ENCODE results near the gene AMOTL1. TPM values are rescaled to one million over a fixed set of nuclear protein-coding genes. Genes with fewer than 3 reads are reported as not detected.

Gene AMOTL1
- polyA plus RNA-seq, 1 of the 3 experiments (the other 2 are of a cell fraction): 10.7 TPM

DNA sequence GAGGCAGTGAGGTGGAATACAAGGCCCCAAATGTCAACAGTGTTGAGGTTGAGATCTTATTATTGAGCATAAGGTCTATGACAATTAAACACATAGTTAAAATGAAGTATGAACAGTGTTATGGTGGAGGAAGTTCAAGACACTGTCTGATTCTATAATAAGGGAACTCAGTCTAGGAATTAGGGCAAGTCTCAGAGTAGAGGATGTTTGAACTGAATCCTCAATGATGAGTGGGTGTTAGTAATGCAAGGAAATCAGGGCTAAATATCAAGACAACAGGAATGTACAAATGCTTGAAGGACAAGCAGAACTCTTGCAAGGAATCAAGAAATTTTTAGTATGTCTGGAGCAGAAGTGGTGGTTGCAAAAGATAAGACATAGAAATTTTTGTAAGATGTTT lies 152.2 kb downstream of the AMOTL1 start:
- Histone ChIP-seq H3K27me3 (ENCODE audit: insufficient read depth) (no peaks in the 10 kb centered on the region), H3K9me2 (no peaks in the 10 kb centered on the region), H3K4me3 (ENCODE audit: low read depth in 2 of 2, low read length in 1 of 2) (no peak overlapping the region), H3K4me1 (ENCODE audit: control insufficient read depth in 1 of 2, insufficient read depth in 2 of 2, low read depth in 1 of 2, low read length in 1 of 2) (peaks cover 0 to 27% of the 10 kb centered on the region in 2 experiments; a peak in 3 of 4 replicates), H3K27ac (ENCODE audit: low read depth in 2 of 2, low read length in 1 of 2) (no peak overlapping the region), H3K9ac (no peak overlapping the region), H4K20me1 (ENCODE audit: insufficient read depth) (no peaks in the 10 kb centered on the region), H3K9me3 (no peaks in the 10 kb centered on the region), H3F3A (replicated peaks; ENCODE audit: insufficient read depth) (no peaks in the 10 kb centered on the region), H3K79me2 (ENCODE audit: insufficient read depth) (no peaks in the 10 kb centered on the region), H3K4me2 (no peak overlapping the region), H2AFZ (ENCODE audit: low read depth) (no peak overlapping the region), H3K36me3 (replicated peaks in 1 of 2; ENCODE audit: control insufficient read depth in 1 of 2, insufficient read depth in 2 of 2, low read length in 1 of 2) (no peaks in the 10 kb centered on the region)
- CTCF ChIA-PET: no interaction called here
- DNase-seq: no peak
- POLR2A ChIA-PET: no interaction called here
- TF ChIP-seq CHD2 (IDR thresholded peaks at IDR 0.05; ENCODE audit: low read length, partially characterized antibody): no peak

- Histone ChIP-seq H3K36me3 (replicated peaks in 1 of 2; ENCODE audit: control insufficient read depth in 1 of 2, insufficient read depth in 2 of 2, low read length in 1 of 2) (no peaks in the 10 kb centered on the region), H3K4me3 (ENCODE audit: low read depth in 2 of 2, low read length in 1 of 2) (no peak overlapping the region), H4K20me1 (ENCODE audit: insufficient read depth) (no peaks in the 10 kb centered on the region), H3K9ac (no peak overlapping the region), H2AFZ (ENCODE audit: low read depth) (no peak overlapping the region), H3K9me3 (no peaks in the 10 kb centered on the region), H3F3A (replicated peaks; ENCODE audit: insufficient read depth) (peaks cover 8% of the 10 kb centered on the region), H3K4me1 (ENCODE audit: control insufficient read depth in 1 of 2, insufficient read depth in 2 of 2, low read depth in 1 of 2, low read length in 1 of 2) (peaks cover 15 to 43% of the 10 kb centered on the region in 2 experiments), H3K27ac (ENCODE audit: low read depth in 2 of 2, low read length in 1 of 2) (no peak overlapping the region; a peak in 1 of 4 replicates), H3K4me2 (no peak overlapping the region), H3K79me2 (ENCODE audit: insufficient read depth) (no peaks in the 10 kb centered on the region), H3K27me3 (ENCODE audit: insufficient read depth) (no peaks in the 10 kb centered on the region), H3K9me2 (no peaks in the 10 kb centered on the region)
- TF ChIP-seq YY1 (IDR thresholded peaks at IDR 0.05; ENCODE audit: low read depth): no peak
- no peak for TF ChIP-seq TAF1 (IDR thresholded peaks at IDR 0.05; ENCODE audit: borderline replicate concordance, low read depth, low read length)
- TF ChIP-seq TEAD4 (IDR thresholded peaks at IDR 0.05; ENCODE audit: borderline replicate concordance, insufficient read depth): no peak
- TF ChIP-seq RFX5 (IDR thresholded peaks at IDR 0.05; ENCODE audit: low read length): no peak
- TF ChIP-seq, protein P1, sequence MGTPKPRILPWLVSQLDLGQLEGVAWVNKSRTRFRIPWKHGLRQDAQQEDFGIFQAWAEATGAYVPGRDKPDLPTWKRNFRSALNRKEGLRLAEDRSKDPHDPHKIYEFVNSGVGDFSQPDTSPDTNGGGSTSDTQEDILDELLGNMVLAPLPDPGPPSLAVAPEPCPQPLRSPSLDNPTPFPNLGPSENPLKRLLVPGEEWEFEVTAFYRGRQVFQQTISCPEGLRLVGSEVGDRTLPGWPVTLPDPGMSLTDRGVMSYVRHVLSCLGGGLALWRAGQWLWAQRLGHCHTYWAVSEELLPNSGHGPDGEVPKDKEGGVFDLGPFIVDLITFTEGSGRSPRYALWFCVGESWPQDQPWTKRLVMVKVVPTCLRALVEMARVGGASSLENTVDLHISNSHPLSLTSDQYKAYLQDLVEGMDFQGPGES (IDR thresholded peaks at IDR 0.05; ENCODE audit: low read depth, low read length): no peak
- TF ChIP-seq, protein P2, sequence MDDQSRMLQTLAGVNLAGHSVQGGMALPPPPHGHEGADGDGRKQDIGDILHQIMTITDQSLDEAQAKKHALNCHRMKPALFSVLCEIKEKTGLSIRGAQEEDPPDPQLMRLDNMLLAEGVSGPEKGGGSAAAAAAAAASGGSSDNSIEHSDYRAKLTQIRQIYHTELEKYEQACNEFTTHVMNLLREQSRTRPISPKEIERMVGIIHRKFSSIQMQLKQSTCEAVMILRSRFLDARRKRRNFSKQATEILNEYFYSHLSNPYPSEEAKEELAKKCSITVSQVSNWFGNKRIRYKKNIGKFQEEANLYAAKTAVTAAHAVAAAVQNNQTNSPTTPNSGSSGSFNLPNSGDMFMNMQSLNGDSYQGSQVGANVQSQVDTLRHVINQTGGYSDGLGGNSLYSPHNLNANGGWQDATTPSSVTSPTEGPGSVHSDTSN (IDR thresholded peaks at IDR 0.05): no peak
- TF ChIP-seq FOXJ3 (CRISPR knock-in tag; IDR thresholded peaks at IDR 0.05): no peak
- ChIA-PET POLR2A (no interaction called here), CTCF (interaction anchor here (1.0 to 1.5 kb wide), 3 partner anchors 25 to 43 kb away, joined by 3 to 4 read pairs (median 4); no protein-coding TSS in a partner anchor)
- no peak for DNase-seq
- 95% methylated on average over 4 of the region's 5 CpGs for WGBS (ENCODE audit: low lambda C conversion rate)
These were observed 154.3 kb downstream of the AMOTL1 start for GRCh38 chr11:94922321-94923003.

GRCh38 chr11:94923004-94923334 lies 154.8 kb downstream of the AMOTL1 start:
- WGBS (ENCODE audit: low lambda C conversion rate): 96% methylated on average over 2 of the region's 2 CpGs
- H3K27me3 ChIP-seq (ENCODE audit: insufficient read depth): no peaks in the 10 kb centered on the region
- no peaks in the 10 kb centered on the region for H3K79me2 ChIP-seq (ENCODE audit: insufficient read depth)
- no peak for DNase-seq
- H3K36me3 ChIP-seq (replicated peaks in 1 of 2; ENCODE audit: control insufficient read depth in 1 of 2, insufficient read depth in 2 of 2, low read length in 1 of 2): no peaks in the 10 kb centered on the region
- no peaks in the 10 kb centered on the region for H3K9me2 ChIP-seq
- no peaks in the 10 kb centered on the region for H4K20me1 ChIP-seq (ENCODE audit: insufficient read depth)
- H2AFZ ChIP-seq (ENCODE audit: low read depth): no peak overlapping the region
- H3K4me3 ChIP-seq (ENCODE audit: low read depth in 2 of 2, low read length in 1 of 2): no peak overlapping the region
- peaks cover 20 to 48% of the 10 kb centered on the region in 2 experiments for H3K4me1 ChIP-seq (ENCODE audit: control insufficient read depth in 1 of 2, insufficient read depth in 2 of 2, low read depth in 1 of 2, low read length in 1 of 2)
- no peak for TF ChIP-seq EZH2phosphoT487 (IDR thresholded peaks at IDR 0.05; ENCODE audit: borderline replicate concordance, low read depth)
- no peak for TF ChIP-seq EP300 (IDR thresholded peaks at IDR 0.05; ENCODE audit: borderline replicate concordance in 1 of 2, low read depth in 1 of 2, low read length in 1 of 2)
- no peak for TF ChIP-seq RFX5 (IDR thresholded peaks at IDR 0.05; ENCODE audit: low read length)
- no peak for TF ChIP-seq CHD2 (IDR thresholded peaks at IDR 0.05; ENCODE audit: low read length, partially characterized antibody)
- no peak for TF ChIP-seq RCOR1 (IDR thresholded peaks at IDR 0.05; ENCODE audit: low read length)
- TF ChIP-seq, protein P1 (IDR thresholded peaks at IDR 0.05; ENCODE audit: low read depth, low read length): no peak
- peaks cover 13% of the 10 kb centered on the region for H3F3A ChIP-seq (replicated peaks; ENCODE audit: insufficient read depth)
- CTCF ChIA-PET: interaction anchor here (1.0 to 1.2 kb wide), 2 partner anchors 26 to 42 kb away, joined by 3 to 4 read pairs; no protein-coding TSS in a partner anchor
- POLR2A ChIA-PET: no interaction called here
- H3K27ac ChIP-seq (ENCODE audit: low read depth in 2 of 2, low read length in 1 of 2): peak overlapping the region in 1 of 2 experiments; percentile 19; a peak in 1 of 4 replicates
- H3K4me2 ChIP-seq: no peak overlapping the region
- no peaks in the 10 kb centered on the region for H3K9me3 ChIP-seq
- no peak overlapping the region for H3K9ac ChIP-seq
